Activated T-helper 2 cell treated with anti-CD3 and anti-CD28 coated beads, Interferon-gamma antibody, Interleukin-2, Interleukin-4, amounts not matched to agents 10 μg/mL and 5 μg/mL and 100 μg/mL, durations not matched to agents 14 hours and 24 hours and 36 hours (primary cell): ENCODE data around the gene CDK1. TPM values are rescaled to one million over a fixed set of nuclear protein-coding genes. Genes with fewer than 3 reads are reported as not detected.
"Not testable (repeated sequence)": the region's sequence is repeated elsewhere in the genome, so short reads cannot be mapped to it uniquely, and the experiment has no call there.

Experiments used
- DNase-seq: peaks from one replicate; pipeline ENCODE4 v3.0.0; 2021; ENCODE audit warnings: low spot score
- H3K27ac Mint-ChIP-seq: one replicate; pipeline ENCODE4 v1.8.0; 2021; ENCODE audit warnings: mixed read lengths
- H3K27me3 Mint-ChIP-seq: one replicate; pipeline ENCODE4 v1.8.0; 2021; ENCODE audit warnings: low read depth, mixed read lengths
- H3K36me3 Mint-ChIP-seq: one replicate; pipeline ENCODE4 v1.8.0; 2021; ENCODE audit warnings: low read depth, mixed read lengths
- H3K4me1 Mint-ChIP-seq: one replicate; pipeline ENCODE4 v1.8.0; 2021; ENCODE audit warnings: low read depth, mixed read lengths
- H3K4me3 Mint-ChIP-seq: one replicate; pipeline ENCODE4 v1.8.0; 2021; ENCODE audit warnings: low read depth, mild to moderate bottlenecking, moderate library complexity, mixed read lengths
- H3K9me3 Mint-ChIP-seq: one replicate; pipeline ENCODE4 v1.8.0; 2021; ENCODE audit warnings: mixed read lengths
- intact Hi-C: fragments of 100-400 bp; cut with micrococcal nuclease; formaldehyde crosslinking; loops from one replicate; pipeline ENCODE4 v1.15.1; 2023
- total RNA-seq: library from RNA; stranded (reverse); gene quantifications from 2 replicates; pipeline ENCODE4 v1.2.3, GENCODE V29; 2022

Gene CDK1
- total RNA-seq, 1 donor from 2014 or later = 91.4 TPM

GRCh38 chr10:60822809-60823208 is 44.5 kb downstream of the CDK1 start:
- intact Hi-C loops = no loop called here
- H3K27ac Mint-ChIP-seq = no peak overlapping the region
- no peak overlapping the region for H3K4me3 Mint-ChIP-seq
- no peaks in the 10 kb centered on the region for H3K36me3 Mint-ChIP-seq
- H3K9me3 Mint-ChIP-seq = no peaks in the 10 kb centered on the region
- no peak for DNase-seq
- H3K4me1 Mint-ChIP-seq = peaks cover 11% of the 10 kb centered on the region
- H3K27me3 Mint-ChIP-seq = peaks cover 31% of the 10 kb centered on the region

DNA sequence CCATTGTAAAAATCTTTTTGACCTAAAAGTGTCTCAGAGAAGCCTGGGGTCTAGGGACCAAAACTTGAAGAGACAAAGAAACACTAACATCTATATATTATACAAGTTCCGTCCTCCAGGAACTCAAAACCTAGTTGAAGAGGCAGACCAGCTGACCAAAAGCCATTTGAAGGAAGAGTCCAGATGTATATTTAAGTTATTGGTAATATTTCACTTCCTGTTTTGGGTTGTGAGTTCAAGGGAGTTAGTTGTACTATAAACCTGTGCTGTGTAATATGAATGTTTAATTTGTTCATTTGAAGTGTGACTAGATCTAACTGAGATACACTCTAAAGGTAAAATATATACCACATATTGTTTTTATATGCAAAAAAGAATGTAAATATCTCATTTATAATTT is 45.0 kb downstream of the CDK1 start:
- Mint-ChIP-seq H3K4me3 (no peak overlapping the region), H3K27ac (no peak overlapping the region), H3K36me3 (no peaks in the 10 kb centered on the region), H3K4me1 (peaks cover 16% of the 10 kb centered on the region), H3K9me3 (no peaks in the 10 kb centered on the region), H3K27me3 (peaks cover 29% of the 10 kb centered on the region)
- DNase-seq = no peak
- intact Hi-C loops = no loop called here

GRCh38 chr10:60825520-60825919 is 47.2 kb downstream of the CDK1 start:
- Mint-ChIP-seq H3K4me1 (peaks cover 12% of the 10 kb centered on the region), H3K27me3 (peaks cover 25% of the 10 kb centered on the region)
- intact Hi-C loops = no loop called here

DNA sequence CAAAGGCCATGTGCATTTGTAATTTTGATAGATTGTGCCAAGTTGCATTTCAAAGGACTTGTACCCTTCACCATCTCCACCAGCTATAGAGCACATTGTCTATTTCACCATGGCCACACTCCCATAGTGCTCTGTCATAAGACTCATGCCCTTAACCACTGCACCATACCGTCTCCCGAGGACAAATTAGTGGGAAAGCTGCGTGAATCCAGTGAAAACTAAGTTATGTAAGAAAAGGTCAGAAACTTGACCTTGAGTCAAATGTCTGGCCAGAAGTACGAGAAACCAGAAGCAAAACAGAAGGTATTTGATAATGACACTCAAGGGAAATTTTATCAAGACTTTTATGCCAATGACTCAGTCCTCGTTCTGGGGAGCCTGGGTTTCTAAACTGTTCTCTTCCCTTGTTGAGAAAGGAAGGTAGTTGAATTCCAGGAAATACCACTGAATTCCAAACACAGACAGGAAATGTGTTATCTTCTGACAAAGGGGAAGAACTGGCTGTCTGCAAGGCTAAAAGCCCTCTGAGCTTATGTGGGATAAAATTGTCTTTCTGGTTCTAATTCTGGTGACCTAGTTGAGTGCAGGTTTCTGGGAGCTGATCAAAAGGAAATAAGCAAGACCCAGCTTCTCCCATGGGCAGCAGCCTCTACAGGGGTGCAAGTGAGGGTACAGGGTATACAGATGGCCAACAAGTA is 49.7 kb downstream of the CDK1 start:
- no peak for DNase-seq
- Mint-ChIP-seq H3K4me3 (no peak overlapping the region), H3K4me1 (peaks cover 10% of the 10 kb centered on the region), H3K36me3 (no peaks in the 10 kb centered on the region), H3K27me3 (peaks cover 27% of the 10 kb centered on the region), H3K27ac (no peak overlapping the region), H3K9me3 (no peaks in the 10 kb centered on the region)
- intact Hi-C loops = no loop called here

More at GRCh38 chr10:60825520-60825919, 47.2 kb downstream of the CDK1 start:
- Mint-ChIP-seq H3K27ac (no peak overlapping the region), H3K9me3 (no peaks in the 10 kb centered on the region), H3K36me3 (no peaks in the 10 kb centered on the region), H3K4me3 (no peak overlapping the region)
- no peak for DNase-seq

DNA sequence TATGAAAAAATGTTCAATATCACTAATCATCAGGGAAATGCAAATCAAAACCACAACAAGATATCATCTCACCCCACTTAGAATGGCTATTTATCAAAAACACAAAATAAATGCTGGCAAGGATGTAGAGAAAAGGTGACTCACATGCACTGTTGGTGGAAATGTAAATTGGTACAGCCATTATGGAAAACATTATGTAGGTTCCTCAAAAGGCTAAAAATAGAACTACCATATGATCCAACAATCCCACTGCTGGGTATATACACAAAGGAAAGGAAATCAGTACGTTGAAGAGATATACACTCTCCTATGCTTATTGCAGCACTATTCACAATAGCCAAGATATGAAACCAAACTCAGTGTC is 50.2 kb downstream of the CDK1 start:
- Mint-ChIP-seq H3K27ac (no peak overlapping the region), H3K9me3 (no peaks in the 10 kb centered on the region), H3K36me3 (no peaks in the 10 kb centered on the region), H3K4me1 (peaks cover 10% of the 10 kb centered on the region), H3K27me3 (peaks cover 29% of the 10 kb centered on the region), H3K4me3 (no peak overlapping the region)
- intact Hi-C loops = no loop called here
- DNase-seq = no peak

GRCh38 chr10:60832136-60832535 is 53.9 kb downstream of the CDK1 start:
- H3K27ac Mint-ChIP-seq, H3K4me3 Mint-ChIP-seq, H3K9me3 Mint-ChIP-seq, H3K4me1 Mint-ChIP-seq, H3K36me3 Mint-ChIP-seq, intact Hi-C loops, DNase-seq: not testable (repeated sequence)
- peaks cover 21% of the 10 kb centered on the region for H3K27me3 Mint-ChIP-seq

- no peaks in the 10 kb centered on the region for H3K36me3 Mint-ChIP-seq
- H3K27me3 Mint-ChIP-seq = peaks cover 22% of the 10 kb centered on the region
- DNase-seq = no peak
- H3K4me3 Mint-ChIP-seq = no peak overlapping the region
- H3K4me1 Mint-ChIP-seq = no peaks in the 10 kb centered on the region
- no peaks in the 10 kb centered on the region for H3K9me3 Mint-ChIP-seq
- intact Hi-C loops = no loop called here
- H3K27ac Mint-ChIP-seq = no peak overlapping the region
Measured at GRCh38 chr10:60834401-60834800, 56.1 kb downstream of the CDK1 start.

DNA sequence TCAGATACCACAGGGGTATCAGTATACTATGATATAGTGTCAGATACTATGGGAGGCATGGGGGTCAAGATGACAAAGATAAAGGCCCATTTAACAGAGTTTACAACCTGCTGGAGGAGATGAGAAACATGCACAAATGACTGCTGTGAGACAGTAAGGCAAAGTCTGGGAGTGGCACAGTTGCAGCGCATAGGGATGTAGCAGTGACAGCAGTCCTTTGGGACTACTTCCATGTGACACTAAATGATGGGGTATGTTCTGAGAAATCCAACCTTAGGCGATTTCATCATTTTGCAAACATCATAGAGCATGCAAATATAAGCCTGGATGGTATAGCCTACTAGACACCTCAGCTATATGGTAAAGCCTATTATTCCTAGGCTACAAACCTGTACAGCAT is 56.8 kb downstream of the CDK1 start:
- intact Hi-C loops = no loop called here
- Mint-ChIP-seq H3K36me3 (no peaks in the 10 kb centered on the region), H3K27me3 (peaks cover 22% of the 10 kb centered on the region), H3K4me1 (no peaks in the 10 kb centered on the region), H3K4me3 (no peak overlapping the region), H3K27ac (no peak overlapping the region), H3K9me3 (no peaks in the 10 kb centered on the region)
- no peak for DNase-seq

GRCh38 chr10:60841227-60841626 is 62.9 kb downstream of the CDK1 start:
- H3K4me3 Mint-ChIP-seq, H3K36me3 Mint-ChIP-seq, H3K4me1 Mint-ChIP-seq, H3K27ac Mint-ChIP-seq, intact Hi-C loops, DNase-seq, H3K9me3 Mint-ChIP-seq: not testable (repeated sequence)
- H3K27me3 Mint-ChIP-seq = peaks cover 10% of the 10 kb centered on the region

- H3K4me3 Mint-ChIP-seq = no peak overlapping the region
- intact Hi-C loops = no loop called here
- no peaks in the 10 kb centered on the region for H3K4me1 Mint-ChIP-seq
- DNase-seq = no peak
- no peaks in the 10 kb centered on the region for H3K36me3 Mint-ChIP-seq
- peaks cover 14% of the 10 kb centered on the region for H3K27me3 Mint-ChIP-seq
- no peak overlapping the region for H3K27ac Mint-ChIP-seq
- H3K9me3 Mint-ChIP-seq = no peaks in the 10 kb centered on the region
Measured at GRCh38 chr10:60842694-60843093, 64.4 kb downstream of the CDK1 start.

Other genes starting within 250 kb of the CDK1 start
- gene RHOBTB1, start 165.7 kb downstream of the CDK1 start, total RNA-seq = 0.05 and 0.30 TPM in 2 replicates